Esophagus (tissue), 2 donors: ENCODE results near the gene TOP2A. TPM values are rescaled to one million over a fixed set of nuclear protein-coding genes. Genes with fewer than 3 reads are reported as not detected.

Source experiments
- H3K27ac ChIP-seq, 2 donors: one replicate each; pipeline ENCODE4 v1.5.1; 2013; ENCODE audit warnings: low read depth in 2 of 2, mild to moderate bottlenecking in 2 of 2, inconsistent platforms in 1 of 2, low read length in 1 of 2, moderate library complexity in 1 of 2
- H3K27me3 ChIP-seq, 2 donors: one replicate each; pipeline ENCODE4 v1.6.1; 2013; ENCODE audit warnings: low read length in 2 of 2, control low read depth in 1 of 2, mild to moderate bottlenecking in 1 of 2; ENCODE audit not compliant: insufficient read depth in 2 of 2, control insufficient read depth in 1 of 2
- H3K36me3 ChIP-seq, 2 donors: one replicate each; pipeline ENCODE4 v1.6.1; 2013; ENCODE audit warnings: low read length in 1 of 2; ENCODE audit not compliant: control insufficient read depth in 2 of 2, insufficient read depth in 2 of 2
- H3K4me1 ChIP-seq, 2 donors: one replicate each; pipeline ENCODE4 v1.6.1; 2013; ENCODE audit warnings: low read length in 1 of 2; ENCODE audit not compliant: control insufficient read depth in 2 of 2, insufficient read depth in 2 of 2
- H3K4me3 ChIP-seq, 2 donors: one replicate each; pipeline ENCODE4 v1.5.1; 2013; ENCODE audit warnings: low read length in 2 of 2, mild to moderate bottlenecking in 2 of 2, low read depth in 1 of 2, moderate library complexity in 1 of 2
- H3K9me3 ChIP-seq, 2 donors: one replicate each; pipeline ENCODE4 v1.6.1; 2013; ENCODE audit warnings: mild to moderate bottlenecking in 2 of 2, low read depth in 1 of 2, low read length in 1 of 2, moderate library complexity in 1 of 2; ENCODE audit not compliant: control insufficient read depth in 2 of 2, insufficient read depth in 1 of 2
- WGBS, 2 donors: extraction: QIAGEN DNeasy Blood & Tissue Kit; methylation state at CpG; one replicate each; pipeline ENCODE4 v1.1.7; 2013; 5-methylcytosine and 5-hydroxymethylcytosine counted together
- polyA plus RNA-seq, 2 donors: library from polyadenylated mRNA; stranded (reverse); fragments of 200-250 nt; gene quantifications; one replicate each; pipeline ENCODE4 v1.2.3, GENCODE V29; 2013
- donor health status: healthy with polysubstance abuse.
- donor health status: Bipolar disorder and iron deficiency.

The TOP2A gene
- polyA plus RNA-seq, 2 donors, result 18.0 to 56.0 TPM

- WGBS, 2 donors, result 81 to 82% methylated on average over 15 of the region's 15 CpGs
- H3K4me1 ChIP-seq, result peaks cover 2 to 21% of the 10 kb centered on the region in 2 donors
- H3K27me3 ChIP-seq, result no peaks in the 10 kb centered on the region
- peaks cover 0 to 27% of the 10 kb centered on the region in 2 donors for H3K36me3 ChIP-seq
- H3K4me3 ChIP-seq, result no peak overlapping the region
- H3K27ac ChIP-seq, result peak overlapping the region; percentile 44 to 59
- H3K9me3 ChIP-seq, result no peaks in the 10 kb centered on the region
These were observed 35.3 kb upstream of the TOP2A start for GRCh38 chr17:40452921-40453378.

GRCh38 chr17:40452216-40452787 is 34.6 kb upstream of the TOP2A start:
- 50 to 57% methylated on average over 7 of the region's 7 CpGs for WGBS, 2 donors
- H3K4me3 ChIP-seq, result no peak overlapping the region
- no peaks in the 10 kb centered on the region for H3K27me3 ChIP-seq
- H3K9me3 ChIP-seq, result no peaks in the 10 kb centered on the region
- H3K27ac ChIP-seq, result peak overlapping the region; percentile 51 to 59
- peaks cover 0 to 27% of the 10 kb centered on the region in 2 donors for H3K36me3 ChIP-seq
- peaks cover 2 to 24% of the 10 kb centered on the region in 2 donors for H3K4me1 ChIP-seq

- peaks cover 2 to 28% of the 10 kb centered on the region in 2 donors for H3K4me1 ChIP-seq
- H3K9me3 ChIP-seq, result no peaks in the 10 kb centered on the region
- H3K36me3 ChIP-seq, result peaks cover 0 to 27% of the 10 kb centered on the region in 2 donors
- peak overlapping the region in 1 of 2 donors; percentile 21 for H3K27ac ChIP-seq
- WGBS, 2 donors, result 21 to 37% methylated on average over 6 of the region's 6 CpGs
- H3K27me3 ChIP-seq, result no peaks in the 10 kb centered on the region
- no peak overlapping the region for H3K4me3 ChIP-seq
These were observed 33.7 kb upstream of the TOP2A start for GRCh38 chr17:40451420-40451819.

GRCh38 chr17:40450175-40450574 is 32.5 kb upstream of the TOP2A start:
- peaks cover 0 to 25% of the 10 kb centered on the region in 2 donors for H3K36me3 ChIP-seq
- H3K27ac ChIP-seq, result peak overlapping the region in 1 of 2 donors; percentile 5
- H3K4me1 ChIP-seq, result peaks cover 5 to 28% of the 10 kb centered on the region in 2 donors
- H3K9me3 ChIP-seq, result no peaks in the 10 kb centered on the region
- no peak overlapping the region for H3K4me3 ChIP-seq
- WGBS, 2 donors, result 81 to 82% methylated on average over 3 of the region's 3 CpGs
- no peaks in the 10 kb centered on the region for H3K27me3 ChIP-seq

GRCh38 chr17:40448639-40449261 is 31.1 kb upstream of the TOP2A start:
- H3K27ac ChIP-seq, result peak overlapping the region; percentile 74 to 81
- H3K36me3 ChIP-seq, result peaks cover 0 to 14% of the 10 kb centered on the region in 2 donors
- peak overlapping the region in 1 of 2 donors; percentile 9 for H3K4me3 ChIP-seq
- no peaks in the 10 kb centered on the region for H3K9me3 ChIP-seq
- no peaks in the 10 kb centered on the region for H3K27me3 ChIP-seq
- peaks cover 5 to 29% of the 10 kb centered on the region in 2 donors for H3K4me1 ChIP-seq
- WGBS, 2 donors, result 29 to 33% methylated on average over 7 of the region's 7 CpGs

GRCh38 chr17:40448213-40448638 is 30.5 kb upstream of the TOP2A start:
- Histone ChIP-seq H3K36me3 (peaks cover 0 to 12% of the 10 kb centered on the region in 2 donors), H3K27me3 (no peaks in the 10 kb centered on the region), H3K4me1 (peaks cover 5 to 29% of the 10 kb centered on the region in 2 donors), H3K4me3 (no peak overlapping the region), H3K9me3 (no peaks in the 10 kb centered on the region), H3K27ac (peak overlapping the region; percentile 74 to 81)
- 16 to 26% methylated on average over 8 of the region's 8 CpGs for WGBS, 2 donors

GRCh38 chr17:40447806-40448205 is 30.1 kb upstream of the TOP2A start:
- 59 to 74% methylated on average over 4 of the region's 4 CpGs for WGBS, 2 donors
- peaks cover 3 to 29% of the 10 kb centered on the region in 2 donors for H3K4me1 ChIP-seq
- no peaks in the 10 kb centered on the region for H3K27me3 ChIP-seq
- peak overlapping the region; percentile 74 to 81 for H3K27ac ChIP-seq
- peak overlapping the region in 1 of 2 donors; percentile 14 for H3K4me3 ChIP-seq
- peaks cover 0 to 8% of the 10 kb centered on the region in 2 donors for H3K36me3 ChIP-seq
- no peaks in the 10 kb centered on the region for H3K9me3 ChIP-seq

GRCh38 chr17:40447148-40447644 is 29.5 kb upstream of the TOP2A start:
- 48 to 65% methylated on average over 8 of the region's 8 CpGs for WGBS, 2 donors
- H3K27ac ChIP-seq, result peak overlapping the region; percentile 74 to 81
- no peaks in the 10 kb centered on the region for H3K9me3 ChIP-seq
- no peaks in the 10 kb centered on the region for H3K27me3 ChIP-seq
- H3K4me1 ChIP-seq, result peaks cover 3 to 29% of the 10 kb centered on the region in 2 donors
- H3K36me3 ChIP-seq, result peaks cover 0 to 4% of the 10 kb centered on the region in 2 donors
- H3K4me3 ChIP-seq, result peak overlapping the region in 1 of 2 donors; percentile 30

- Histone ChIP-seq H3K4me3 (peak overlapping the region; percentile 63 to 74), H3K9me3 (no peaks in the 10 kb centered on the region), H3K36me3 (peaks cover 0 to 3% of the 10 kb centered on the region in 2 donors), H3K27ac (peak overlapping the region; percentile 85 to 94), H3K4me1 (peaks cover 3 to 27% of the 10 kb centered on the region in 2 donors), H3K27me3 (no peaks in the 10 kb centered on the region)
- WGBS, 2 donors, result 43 to 49% methylated on average over 11 of the region's 11 CpGs
These were observed 28.2 kb upstream of the TOP2A start for GRCh38 chr17:40445751-40446468.
